GM12872 (cell line): Measurements from ENCODE around the gene COL2A1.

ENCODE experiments used
- TF ChIP-seq, protein P1 (sequence below): IDR thresholded peaks from 3 replicates; pipeline ENCODE4 v1.5.1; 2011; ENCODE audit warnings: low read depth, mild to moderate bottlenecking, low read length, moderate library complexity; ENCODE audit not compliant: insufficient read depth

The COL2A1 gene

GRCh38 chr12:47988073-47989022 is 15.9 kb downstream of the COL2A1 start:
- TF ChIP-seq, protein P1, sequence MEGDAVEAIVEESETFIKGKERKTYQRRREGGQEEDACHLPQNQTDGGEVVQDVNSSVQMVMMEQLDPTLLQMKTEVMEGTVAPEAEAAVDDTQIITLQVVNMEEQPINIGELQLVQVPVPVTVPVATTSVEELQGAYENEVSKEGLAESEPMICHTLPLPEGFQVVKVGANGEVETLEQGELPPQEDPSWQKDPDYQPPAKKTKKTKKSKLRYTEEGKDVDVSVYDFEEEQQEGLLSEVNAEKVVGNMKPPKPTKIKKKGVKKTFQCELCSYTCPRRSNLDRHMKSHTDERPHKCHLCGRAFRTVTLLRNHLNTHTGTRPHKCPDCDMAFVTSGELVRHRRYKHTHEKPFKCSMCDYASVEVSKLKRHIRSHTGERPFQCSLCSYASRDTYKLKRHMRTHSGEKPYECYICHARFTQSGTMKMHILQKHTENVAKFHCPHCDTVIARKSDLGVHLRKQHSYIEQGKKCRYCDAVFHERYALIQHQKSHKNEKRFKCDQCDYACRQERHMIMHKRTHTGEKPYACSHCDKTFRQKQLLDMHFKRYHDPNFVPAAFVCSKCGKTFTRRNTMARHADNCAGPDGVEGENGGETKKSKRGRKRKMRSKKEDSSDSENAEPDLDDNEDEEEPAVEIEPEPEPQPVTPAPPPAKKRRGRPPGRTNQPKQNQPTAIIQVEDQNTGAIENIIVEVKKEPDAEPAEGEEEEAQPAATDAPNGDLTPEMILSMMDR, result no peak

- TF ChIP-seq, protein P1, result no peak
These were observed 16.7 kb downstream of the COL2A1 start for GRCh38 chr12:47987411-47988072.

- TF ChIP-seq, protein P1, result no peak
These were observed 17.4 kb downstream of the COL2A1 start for GRCh38 chr12:47986832-47987231.

DNA sequence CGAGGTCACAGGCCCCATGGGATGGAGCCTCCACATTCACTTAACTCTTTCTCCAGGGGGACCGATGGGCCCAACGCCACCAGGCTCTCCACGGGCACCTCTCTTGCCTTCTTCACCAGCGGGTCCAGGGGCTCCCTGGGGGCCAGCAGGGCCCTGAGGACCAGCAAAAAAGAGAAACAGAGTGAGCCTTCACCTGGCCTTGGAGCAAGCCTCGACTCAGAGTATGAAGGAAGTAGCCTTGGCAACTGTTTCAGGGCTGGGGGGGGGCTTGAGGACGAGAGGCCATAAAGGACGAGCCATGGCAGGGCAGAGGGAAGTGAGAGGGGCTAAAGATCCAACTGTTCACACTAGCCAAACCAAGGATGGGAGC is 18.0 kb downstream of the COL2A1 start:
- TF ChIP-seq, protein P1, result no peak

GRCh38 chr12:47985596-47986290 is 18.5 kb downstream of the COL2A1 start:
- TF ChIP-seq, protein P1, result no peak

DNA sequence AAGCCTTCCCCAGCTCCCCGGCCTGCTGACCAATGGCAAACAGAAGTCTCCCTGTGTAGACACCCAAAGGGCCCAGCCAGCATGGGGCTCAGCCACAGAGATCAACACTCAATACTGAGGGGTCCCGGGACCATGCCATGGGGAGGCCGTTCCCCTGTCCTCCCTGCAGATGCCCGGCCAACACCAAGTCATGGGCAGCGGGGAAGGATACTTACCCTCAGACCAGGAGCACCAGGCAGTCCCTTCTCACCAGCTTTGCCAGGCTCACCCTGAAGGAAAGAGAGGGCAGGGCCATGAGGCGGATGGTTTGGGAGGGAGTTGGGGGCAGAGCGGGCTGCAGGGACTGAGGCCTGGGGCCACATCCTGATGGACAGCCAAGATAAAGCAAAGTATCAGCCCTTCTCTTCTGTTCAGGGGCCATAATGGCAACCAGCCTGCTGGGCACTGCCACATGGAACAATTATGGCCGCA is 19.9 kb downstream of the COL2A1 start:
- TF ChIP-seq, protein P1, result no peak
